H1 (cell line): ENCODE data around the gene NELFA. TPM values are rescaled to one million over a fixed set of nuclear protein-coding genes. Genes with fewer than 3 reads are reported as not detected.

Source experiments
- CTCF ChIA-PET: fragments of 300-600 bp; sonication (Branson Sonifier 250); formaldehyde crosslinking; loops from one replicate; lab custom pipeline; 2021; ENCODE audit not compliant: partially characterized antibody; lab: Charles Lee
- POLR2A ChIA-PET: fragments of 300-600 bp; sonication (Branson Sonifier 250); formaldehyde crosslinking; loops from one replicate; lab custom pipeline; 2021; ENCODE audit warnings: inconsistent platforms; ENCODE audit not compliant: partially characterized antibody; lab: Charles Lee
- DNase-seq, 2 experiments: peaks; one replicate each; pipeline versions ENCODE4 v3.0.0 to v3.0.0-alpha.2; 2010 to 2022; ENCODE audit warnings: low spot score in 2 of 2, low read depth in 1 of 2, mixed read lengths in 1 of 2
- FAIRE-seq: peaks from 2 replicates; lab custom pipeline; 2011; peaks lifted over from hg19 to GRCh38; lab: Jason Lieb, UNC
- H2AFZ ChIP-seq: 2 replicates; pipeline ENCODE4 v1.8.1; 2012; ENCODE audit warnings: low read length, inconsistent platforms
- H2AK5ac ChIP-seq: 2 replicates; pipeline ENCODE4 v1.6.1; 2013; ENCODE audit warnings: low read depth, low read length
- H2BK120ac ChIP-seq: replicated peaks from 2 replicates; pipeline ENCODE3; 2013; ENCODE audit warnings: low read depth, low read length, inconsistent platforms
- H2BK12ac ChIP-seq: 2 replicates; pipeline ENCODE4 v1.6.1; 2013; ENCODE audit warnings: low read depth, low read length
- H2BK15ac ChIP-seq: 2 replicates; pipeline ENCODE4 v1.6.1; 2013; ENCODE audit warnings: low read length
- H2BK20ac ChIP-seq: 2 replicates; pipeline ENCODE4 v1.6.1; 2013; ENCODE audit warnings: low read length
- H2BK5ac ChIP-seq: 2 replicates; pipeline ENCODE4 v1.6.1; 2013; ENCODE audit warnings: low read depth, low read length
- H3K14ac ChIP-seq: 2 replicates; pipeline ENCODE4 v1.6.1; 2013; ENCODE audit warnings: inconsistent platforms; ENCODE audit not compliant: insufficient read length
- H3K18ac ChIP-seq: 2 replicates; pipeline ENCODE4 v1.6.1; 2013; ENCODE audit warnings: low read length; ENCODE audit errors: extremely low read depth
- H3K23ac ChIP-seq: 2 replicates; pipeline ENCODE4 v1.6.1; 2013; ENCODE audit warnings: inconsistent platforms; ENCODE audit not compliant: insufficient read length
- H3K23me2 ChIP-seq: 2 replicates; pipeline ENCODE4 v1.6.1; 2013; ENCODE audit warnings: low read depth, low read length
- H3K27ac ChIP-seq: 2 replicates; pipeline ENCODE4 v1.6.1; 2011; ENCODE audit warnings: low read depth, low read length, inconsistent platforms
- H3K27me3 ChIP-seq, 4 experiments: replicated peaks in 1 of 4; 1 replicate in 1 of 4; 2 replicates in 3 of 4; pipeline versions ENCODE4 v1.6.1 to v1.8.1; 2011 to 2013; ENCODE audit warnings: low read length in 3 of 4, mild to moderate bottlenecking in 3 of 4, inconsistent platforms in 2 of 4, mixed read lengths in 2 of 4, moderate library complexity in 1 of 4; ENCODE audit not compliant: control insufficient read depth in 3 of 4, insufficient read depth in 3 of 4; ENCODE audit errors: extremely low read depth in 1 of 4
- H3K36me3 ChIP-seq, 4 experiments: 2 replicates each; pipeline versions ENCODE4 v1.6.1 to v1.8.1; 2011 to 2013; ENCODE audit warnings: mild to moderate bottlenecking in 4 of 4, low read length in 3 of 4, moderate library complexity in 2 of 4, control low read depth in 1 of 4, inconsistent platforms in 1 of 4; ENCODE audit not compliant: insufficient read depth in 4 of 4, control insufficient read depth in 2 of 4
- H3K4ac ChIP-seq: replicated peaks from 2 replicates; pipeline ENCODE3; 2013; ENCODE audit warnings: low read length, low read depth, mixed read lengths, inconsistent platforms; ENCODE audit not compliant: insufficient read length
- H3K4me1 ChIP-seq, 4 experiments: replicated peaks in 1 of 4; 1 replicate in 1 of 4; 2 replicates in 3 of 4; pipeline versions ENCODE4 v1.6.1 to v1.8.1; 2011 to 2013; ENCODE audit warnings: low read length in 3 of 4, inconsistent platforms in 2 of 4, mixed read lengths in 1 of 4; ENCODE audit not compliant: insufficient read depth in 4 of 4, control insufficient read depth in 3 of 4
- H3K4me2 ChIP-seq, 2 experiments: 2 replicates each; pipeline versions ENCODE4 v1.6.1 to v1.8.1; 2011 to 2013; ENCODE audit warnings: low read depth in 2 of 2, low read length in 2 of 2, control low read depth in 1 of 2, inconsistent platforms in 1 of 2, mild to moderate bottlenecking in 1 of 2; ENCODE audit not compliant: insufficient read depth in 1 of 2
- H3K4me3 ChIP-seq, 4 experiments: fragments of 200-600, 300-600 bp in 1 of 4; sonication (generic), shearing (Covaris generic), sonication (Bioruptor Twin) in 1 of 4; 2 replicates each; pipeline versions ENCODE4 v1.5.1 to v1.8.1; 2011 to 2016; ENCODE audit warnings: low read length in 4 of 4, low read depth in 3 of 4, control low read depth in 2 of 4, inconsistent platforms in 2 of 4, mild to moderate bottlenecking in 2 of 4, mixed read lengths in 1 of 4, moderate library complexity in 1 of 4; ENCODE audit not compliant: insufficient read depth in 2 of 4; ENCODE audit errors: extremely low read depth in 1 of 4
- H3K56ac ChIP-seq: replicated peaks from 2 replicates; pipeline ENCODE3; 2013; ENCODE audit warnings: low read depth, mild to moderate bottlenecking, mixed read lengths, low read length, inconsistent platforms; ENCODE audit not compliant: insufficient read length
- H3K79me1 ChIP-seq: 2 replicates; pipeline ENCODE4 v1.6.1; 2013; ENCODE audit warnings: low read depth, low read length, control low read depth
- H3K79me2 ChIP-seq, 2 experiments: 2 replicates each; pipeline versions ENCODE4 v1.6.1 to v1.8.1; 2012 to 2013; ENCODE audit warnings: low read length in 2 of 2, mild to moderate bottlenecking in 2 of 2, inconsistent platforms in 1 of 2; ENCODE audit not compliant: insufficient read depth in 2 of 2, control insufficient read depth in 1 of 2
- H3K9ac ChIP-seq, 4 experiments: replicated peaks in 1 of 4; 1 replicate in 1 of 4; 2 replicates in 3 of 4; pipeline versions ENCODE4 v1.6.1 to v1.8.1; 2011 to 2013; ENCODE audit warnings: low read depth in 3 of 4, low read length in 3 of 4, control low read depth in 2 of 4, mild to moderate bottlenecking in 2 of 4, moderate library complexity in 2 of 4, inconsistent platforms in 1 of 4; ENCODE audit errors: extremely low read depth in 1 of 4
- H3K9me3 ChIP-seq, 2 experiments: 2 replicates each; pipeline versions ENCODE4 v1.6.1 to v1.8.1; 2012 to 2013; ENCODE audit warnings: mild to moderate bottlenecking in 2 of 2, moderate library complexity in 2 of 2, control low read depth in 1 of 2, inconsistent platforms in 1 of 2, low read depth in 1 of 2, low read length in 1 of 2, mixed read lengths in 1 of 2; ENCODE audit not compliant: insufficient read depth in 2 of 2
- H4K20me1 ChIP-seq, 2 experiments: replicated peaks in 1 of 2; 2 replicates each; pipeline versions ENCODE3 to v1.8.1; 2011 to 2013; ENCODE audit warnings: inconsistent platforms in 2 of 2, low read length in 2 of 2, mild to moderate bottlenecking in 1 of 2; ENCODE audit not compliant: insufficient read depth in 2 of 2, control insufficient read depth in 1 of 2
- H4K5ac ChIP-seq: 2 replicates; pipeline ENCODE4 v1.6.1; 2013; ENCODE audit warnings: low read length, low read depth, mixed read lengths, inconsistent platforms; ENCODE audit not compliant: insufficient read length
- H4K8ac ChIP-seq: 2 replicates; pipeline ENCODE4 v1.8.0; 2013; ENCODE audit warnings: mild to moderate bottlenecking, moderate library complexity, low read length, inconsistent platforms; ENCODE audit not compliant: insufficient read depth; ENCODE audit errors: extremely low read depth
- H4K91ac ChIP-seq: replicated peaks from 2 replicates; pipeline ENCODE3; 2013; ENCODE audit warnings: low read length, mixed read lengths, inconsistent platforms; ENCODE audit not compliant: insufficient read length
- CBX5 ChIP-seq: fragments of 300-800, 300-1000 bp; sonication (generic); IDR thresholded peaks from 2 replicates; pipeline ENCODE4 v1.7.1; 2016; ENCODE audit warnings: antibody characterized with exemption, low read length, low read depth
- CBX8 ChIP-seq: fragments of 300-800, 300-1000 bp; sonication (generic); IDR thresholded peaks from 2 replicates; pipeline ENCODE4 v1.7.1; 2016; ENCODE audit warnings: low read depth, low read length, borderline replicate concordance
- CTBP2 ChIP-seq: IDR thresholded peaks from 2 replicates; pipeline ENCODE4 v1.7.0; 2011; ENCODE audit warnings: borderline replicate concordance, mild to moderate bottlenecking, moderate library complexity, mixed read lengths, low read length; ENCODE audit not compliant: insufficient read depth, insufficient read length
- GTF2F1 ChIP-seq: IDR thresholded peaks from 2 replicates; pipeline ENCODE4 v1.6.1; 2012; ENCODE audit warnings: low read depth, low read length, improper control_type of control experiment, borderline replicate concordance
- HDAC6 ChIP-seq: IDR thresholded peaks from one replicate; pipeline ENCODE4 v1.7.1; 2012; ENCODE audit warnings: low read depth, mild to moderate bottlenecking, inconsistent platforms, low read length, moderate library complexity
- JUND ChIP-seq: IDR thresholded peaks from 2 replicates; pipeline ENCODE4 v1.6.1; 2011; ENCODE audit warnings: mild to moderate bottlenecking, improper control_type of control experiment, low read length
- KDM1A ChIP-seq: fragments of 200-600, 300-600 bp; sonication (generic); IDR thresholded peaks from 2 replicates; pipeline ENCODE4 v1.7.1; 2016; ENCODE audit warnings: mild to moderate bottlenecking, low read length, borderline replicate concordance
- KDM4A ChIP-seq: IDR thresholded peaks from one replicate; pipeline ENCODE4 v1.7.1; 2012; ENCODE audit warnings: low read depth, mild to moderate bottlenecking, moderate library complexity, low read length, inconsistent platforms; ENCODE audit not compliant: severe bottlenecking
- RBBP5 ChIP-seq: IDR thresholded peaks from 2 replicates; pipeline ENCODE4 v1.7.1; 2012; ENCODE audit warnings: low read depth, mild to moderate bottlenecking, inconsistent platforms, low read length, moderate library complexity, borderline replicate concordance
- SAP30 ChIP-seq: fragments of 300-600 bp; sonication (generic); IDR thresholded peaks from 2 replicates; pipeline ENCODE4 v1.7.1; 2012; ENCODE audit warnings: low read length, moderate library complexity, mild to moderate bottlenecking, inconsistent platforms; ENCODE audit not compliant: insufficient read depth, insufficient replicate concordance
- SIN3A ChIP-seq, 2 experiments: IDR thresholded peaks in 1 of 2; conservative IDR thresholded peaks in 1 of 2; 2 replicates each; pipeline ENCODE4 v1.6.1; 2011 to 2012; ENCODE audit warnings: low read length in 2 of 2, improper control_type of control experiment in 1 of 2, low read depth in 1 of 2, mild to moderate bottlenecking in 1 of 2
- SIX5 ChIP-seq: IDR thresholded peaks from 2 replicates; pipeline ENCODE4 v1.6.1; 2011; ENCODE audit warnings: mild to moderate bottlenecking, low read depth, low read length
- WGBS, 2 experiments: shearing (Covaris generic) in 1 of 2; methylation state at CpG; one replicate each; pipeline versions ENCODE4 v1.1.6 to v1.1.7; 2013 to 2015; ENCODE audit warnings: low lambda C conversion rate in 2 of 2, mixed read lengths in 2 of 2, inconsistent platforms in 1 of 2, low coverage in 1 of 2, missing lambda C conversion rate in 1 of 2; ENCODE audit not compliant: insufficient replicate concordance in 2 of 2, insufficient coverage in 1 of 2, insufficient read length in 1 of 2; ENCODE audit errors: extremely low coverage in 1 of 2, missing lambda C conversion rate in 1 of 2; 5-methylcytosine and 5-hydroxymethylcytosine counted together
- polyA plus RNA-seq, 7 experiments: library from polyadenylated mRNA; depleted of rRNA in 3 of 7; stranded (reverse) in 5 of 7; unstranded in 2 of 7; fragments of >200 nt in 5 of 7; fragments of 200-250 nt in 2 of 7; gene quantifications; 1 replicate in 5 of 7; 2 replicates in 1 of 7; 4 replicates in 1 of 7; pipeline versions ENCODE4 v1.2.1 to v1.2.3, GENCODE V29; 2011 to 2013; ENCODE audit warnings: missing spikeins in 2 of 7, mixed read lengths in 2 of 7
- total RNA-seq: library from RNA; stranded (reverse); fragmentation: NEBNext Ultra II Directional; extraction: Animal tissue kit (Norgen Biotek cat#: 25700); gene quantifications from 2 replicates; pipeline ENCODE4 v1.2.1, GENCODE V29; 2021

NELFA gene
- total and polyA plus RNA-seq, 2 of the 8 experiments (the other 6 are each of a cell fraction or from before 2014, with no cell fraction given): 41.8 to 57.5 TPM

DNA sequence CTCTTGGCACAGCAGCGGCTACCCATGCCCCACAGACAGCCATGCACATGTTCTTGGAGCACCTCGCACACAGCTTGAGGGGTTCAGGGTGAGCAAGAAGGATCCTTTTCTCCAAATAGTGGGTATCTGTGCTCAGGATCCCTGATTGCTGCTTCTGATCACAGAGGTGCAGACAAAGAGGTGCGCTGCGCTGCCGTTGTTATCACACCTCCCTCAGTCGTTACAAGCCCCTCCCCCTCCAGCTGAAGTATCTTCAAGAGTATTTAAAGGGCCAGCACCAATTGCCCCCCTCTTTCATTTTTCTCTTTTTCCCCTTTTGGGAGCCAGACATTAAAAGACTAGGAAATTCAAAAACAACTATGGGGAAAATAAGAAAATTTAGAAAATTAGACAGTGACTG lies 44.3 kb downstream of the NELFA start:
- POLR2A ChIA-PET: no interaction called here
- no peak overlapping the region for H3K56ac ChIP-seq
- no peaks in the 10 kb centered on the region for H3K23me2 ChIP-seq
- no peaks in the 10 kb centered on the region for H3K9me3 ChIP-seq
- H2BK120ac ChIP-seq: no peak overlapping the region
- no peak overlapping the region for H3K4ac ChIP-seq
- H3K27ac ChIP-seq: no peak overlapping the region
- no peak overlapping the region for H2AFZ ChIP-seq
- no peak for TF ChIP-seq JUND
- TF ChIP-seq KDM4A: no peak
- TF ChIP-seq RBBP5: no peak
- TF ChIP-seq CBX8: no peak
- no peak for TF ChIP-seq SIX5
- no peak for TF ChIP-seq KDM1A
- no peak for TF ChIP-seq CTBP2
- no peak for TF ChIP-seq HDAC6
- TF ChIP-seq SIN3A (conservative IDR thresholded peaks at IDR 0.05 in 1 of 2, IDR thresholded peaks at IDR 0.05 in 1 of 2; ENCODE audit: low read depth in 1 of 2, low read length in 2 of 2): no peak
- TF ChIP-seq GTF2F1: no peak
- TF ChIP-seq CBX5: no peak
- TF ChIP-seq SAP30: no peak
- TF ChIP-seq, all 59 proteins: peak for 0
- no peak overlapping the region for H4K91ac ChIP-seq
- H2BK20ac ChIP-seq: no peak overlapping the region
- no peak overlapping the region for H4K5ac ChIP-seq
- H3K4me1 ChIP-seq: no peaks in the 10 kb centered on the region; a peak in 2 of 7 replicates
- H3K36me3 ChIP-seq: peaks cover 13 to 43% (median 20%) of the 10 kb centered on the region in 4 experiments; a peak in 7 of 8 replicates
- H2AK5ac ChIP-seq: no peak overlapping the region
- H3K23ac ChIP-seq: no peak overlapping the region
- FAIRE-seq (no peak), DNase-seq (no peak)
- no peak overlapping the region for H2BK5ac ChIP-seq
- H4K20me1 ChIP-seq: no peaks in the 10 kb centered on the region
- H3K9ac ChIP-seq: peak overlapping the region in 1 of 4 experiments; percentile 61; a peak in 1 of 7 replicates
- H3K79me1 ChIP-seq: no peaks in the 10 kb centered on the region
- 81% methylated on average over 6 of the region's 6 CpGs; no CpG with 5 or more reads in 1 of the 2 experiments for WGBS, 2 experiments
- H2BK12ac ChIP-seq: no peak overlapping the region
- H2BK15ac ChIP-seq: no peak overlapping the region
- no peak overlapping the region; a peak in 1 of 8 replicates for H3K4me3 ChIP-seq
- CTCF ChIA-PET: interaction anchor here (0.6 to 2.5 kb wide), 6 partner anchors 12 to 235 kb away, joined by 3 to 6 read pairs (median 4); no protein-coding TSS in a partner anchor
- H3K27me3 ChIP-seq: no peaks in the 10 kb centered on the region
- H3K14ac ChIP-seq: no peak overlapping the region
- H3K4me2 ChIP-seq: peak overlapping the region; percentile 7 to 38; a peak in 2 of 4 replicates
- no peaks in the 10 kb centered on the region for H3K79me2 ChIP-seq
- H4K8ac ChIP-seq: no peak overlapping the region; the same call in 1 of the 2 replicates
- no peak overlapping the region for H3K18ac ChIP-seq
